ENCODE measurements around the gene SLBP.

Gene SLBP

DNA sequence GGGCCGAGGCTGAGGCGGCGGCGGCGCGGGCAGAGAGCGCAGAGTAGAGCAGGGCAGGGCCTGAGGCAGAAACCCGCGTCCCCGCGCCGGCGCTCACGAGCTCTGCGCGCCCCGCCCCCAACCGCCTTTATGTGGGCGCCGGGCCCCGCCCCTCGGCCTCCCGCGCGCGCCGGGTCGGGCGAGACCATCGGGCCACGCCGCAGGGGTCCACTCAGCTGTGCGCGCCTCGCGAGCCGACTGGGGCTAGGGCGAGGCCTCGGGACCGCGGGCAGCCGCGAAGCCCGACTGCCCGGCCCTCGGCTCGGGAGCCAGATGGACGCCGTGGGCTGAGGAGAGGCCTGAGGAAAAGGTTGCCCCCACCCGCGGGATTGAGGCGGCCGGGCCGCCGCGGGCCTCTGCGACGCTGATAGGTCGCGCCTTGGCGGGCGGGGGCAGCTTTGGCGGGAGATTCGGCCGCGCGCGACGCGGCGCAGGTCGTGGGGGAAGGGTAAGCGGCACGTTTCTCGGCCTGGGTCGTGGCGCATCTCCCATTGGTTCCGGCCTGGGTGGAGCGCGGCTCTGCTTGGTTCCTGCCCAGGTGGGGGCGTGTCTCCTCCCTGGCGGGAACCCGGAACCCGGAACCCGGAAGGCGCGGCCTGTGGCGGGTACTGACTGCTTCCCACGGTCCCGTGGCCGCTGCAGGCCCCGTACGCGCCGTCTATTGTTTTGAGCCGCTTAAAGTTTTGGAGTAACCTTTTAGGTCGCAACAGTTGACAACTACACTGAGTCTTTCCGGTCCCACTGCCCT lies at the start of gene SLBP:
Gene SLBP, minus strand, starts transcription at position 104 of the 787 bp plus-strand sequence. CDS start 131 bp downstream, outside the sequence.
- H3K4me3 ChIP-seq (ENCODE audit: low read depth, low read length): peak within 1 kb of the TSS; percentile 78

DNA sequence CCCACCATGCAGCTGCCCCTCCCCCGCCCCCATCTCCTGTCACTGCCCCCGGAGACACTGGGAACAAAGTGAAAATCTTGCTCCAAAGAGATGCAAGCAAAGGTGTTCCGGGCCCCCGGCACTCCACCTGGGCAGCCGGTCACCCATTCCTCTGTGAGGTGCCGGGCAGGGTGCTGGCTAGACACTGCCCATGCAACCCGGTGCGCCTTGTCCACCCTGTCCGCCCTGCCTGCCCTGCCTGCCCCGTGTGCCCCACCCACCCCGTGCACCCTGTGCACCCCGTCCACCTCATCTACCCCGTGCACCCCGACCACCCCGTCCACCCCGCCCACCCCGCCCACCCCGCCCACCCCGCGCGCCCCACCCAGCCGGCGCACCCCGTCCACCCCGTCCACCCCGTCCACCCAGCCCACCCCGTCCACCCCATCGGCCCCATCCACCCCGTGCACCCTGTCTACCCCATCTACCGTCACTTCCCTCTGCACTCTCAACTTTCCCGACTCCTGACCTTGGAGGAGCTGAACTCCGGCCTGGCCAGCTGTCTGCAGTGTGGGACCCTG lies 49.1 kb upstream of the SLBP start:
- no peak overlapping the region for H3K4me3 ChIP-seq (ENCODE audit: low read depth, low read length)

DNA sequence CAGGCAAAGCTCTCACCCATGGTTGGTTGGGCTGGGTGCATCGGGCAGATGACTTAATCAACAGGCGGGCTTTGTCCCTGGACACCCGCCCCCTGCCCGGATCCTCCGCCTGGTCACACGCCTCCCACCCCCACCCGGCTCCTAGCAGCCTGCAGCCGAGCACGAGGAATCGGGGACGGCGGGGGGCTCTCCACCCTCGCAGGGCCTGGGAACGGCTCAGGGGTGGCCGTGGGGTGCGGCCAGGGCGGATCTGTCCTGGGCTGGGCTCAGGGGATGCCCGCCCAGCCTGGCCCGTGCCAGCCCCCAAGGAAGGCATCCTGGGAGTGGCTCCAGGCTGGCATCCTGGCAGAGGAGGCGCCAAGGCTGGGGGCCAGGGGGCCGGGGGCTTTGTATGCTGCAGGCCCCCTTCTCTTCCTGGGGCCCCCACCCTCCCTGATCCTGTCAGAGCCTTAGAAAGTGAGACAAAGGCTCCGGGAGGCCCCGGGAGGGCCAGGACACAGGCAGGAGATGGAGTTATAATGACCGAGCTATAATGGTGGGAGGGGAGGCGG lies 48.5 kb upstream of the SLBP start:
- H3K4me3 ChIP-seq (ENCODE audit: low read depth, low read length): no peak overlapping the region

DNA sequence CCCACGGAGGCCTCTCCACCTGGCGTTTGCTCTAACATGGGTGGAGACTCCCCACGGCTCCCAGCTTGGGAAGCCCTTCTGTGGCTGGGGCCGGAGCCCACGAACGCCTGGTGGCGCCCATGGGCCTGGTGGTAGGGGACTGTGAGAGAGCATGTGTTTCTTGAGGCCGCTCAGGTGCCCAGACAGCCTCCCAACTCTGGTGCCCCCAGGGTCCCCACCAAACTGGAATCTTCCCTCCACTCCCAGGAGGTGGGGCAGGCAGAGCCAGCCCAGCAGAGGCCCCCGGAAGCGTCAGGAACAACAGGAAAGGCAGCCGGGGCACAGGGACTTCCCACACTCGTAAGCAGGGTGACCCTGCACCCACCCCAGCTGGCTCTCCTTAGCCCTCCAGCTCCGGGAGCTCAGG lies 47.7 kb upstream of the SLBP start:
- H3K4me3 ChIP-seq (ENCODE audit: low read depth, low read length): no peak overlapping the region

DNA sequence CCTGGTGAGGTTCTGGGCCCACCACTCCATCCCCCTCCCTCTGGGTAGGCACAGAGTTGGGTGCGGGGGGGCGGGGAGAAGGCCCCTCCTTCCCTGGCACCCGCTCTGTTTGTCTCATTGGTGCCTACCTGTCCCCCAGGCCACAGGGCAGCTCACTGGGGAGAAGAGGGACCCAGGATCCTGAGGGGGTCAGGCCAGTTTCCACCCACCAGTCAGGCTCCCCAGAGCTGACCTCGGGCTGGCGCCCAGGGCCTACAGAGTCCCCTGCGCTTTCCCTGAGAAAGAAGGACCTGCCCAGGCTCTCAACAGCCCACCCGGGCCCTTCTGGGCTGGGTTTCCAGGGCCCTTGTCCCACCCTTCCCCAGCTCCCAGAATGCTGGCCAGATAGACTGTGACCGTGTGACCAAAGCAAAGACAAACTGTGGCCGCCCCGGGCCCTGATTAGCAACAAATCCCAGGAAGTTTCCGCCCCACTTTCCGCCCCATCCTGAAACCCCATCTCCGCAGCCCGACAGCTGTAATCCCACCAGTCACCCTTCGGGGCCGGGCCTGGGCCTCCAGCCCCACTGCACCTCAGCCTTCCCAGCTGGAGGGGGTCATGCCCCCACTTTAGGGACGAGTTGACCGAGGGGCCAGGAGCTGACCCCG lies 47.2 kb upstream of the SLBP start:
- no peak overlapping the region for H3K4me3 ChIP-seq (ENCODE audit: low read depth, low read length)

DNA sequence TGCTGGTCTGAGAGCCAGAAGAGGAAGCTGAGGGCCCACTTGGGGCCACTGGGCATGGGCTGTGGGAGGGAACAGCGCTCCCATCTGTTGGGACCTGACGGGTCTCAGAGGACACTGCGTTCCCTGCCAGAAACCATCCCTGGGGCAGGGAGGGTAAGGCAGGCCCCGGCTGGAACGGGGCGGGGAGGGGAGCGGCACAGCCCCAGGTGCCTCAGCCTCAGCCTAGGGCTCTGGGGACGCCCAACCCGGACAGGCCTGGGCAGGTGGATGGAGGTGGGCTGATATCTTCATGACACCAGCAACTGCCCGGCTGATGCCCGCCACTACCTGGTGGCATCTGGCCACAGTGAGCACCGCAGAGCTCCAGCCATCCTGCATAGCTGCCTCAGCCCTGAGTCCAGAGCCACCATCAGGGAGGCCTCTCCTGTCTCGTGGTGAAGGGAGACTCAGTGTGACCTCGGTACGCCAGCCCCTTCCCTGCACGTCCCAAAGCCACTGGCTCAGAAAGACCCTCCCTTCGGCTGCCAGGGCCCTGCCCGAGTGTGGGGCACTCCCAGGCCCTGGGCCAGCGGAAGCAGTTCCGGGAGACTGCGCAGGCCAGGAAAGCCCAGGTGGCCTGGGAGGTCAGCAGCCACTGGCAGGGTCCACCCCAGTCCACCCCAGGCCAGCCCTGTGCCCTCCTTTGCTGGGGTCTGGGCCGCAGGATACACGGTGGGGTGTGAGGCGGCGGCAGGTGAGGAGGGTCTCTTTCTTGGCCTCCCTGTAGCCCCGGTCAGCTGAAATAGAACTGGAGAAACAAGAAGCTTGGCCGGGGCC lies 46.4 kb upstream of the SLBP start:
- H3K4me3 ChIP-seq (ENCODE audit: low read depth, low read length): no peak overlapping the region

DNA sequence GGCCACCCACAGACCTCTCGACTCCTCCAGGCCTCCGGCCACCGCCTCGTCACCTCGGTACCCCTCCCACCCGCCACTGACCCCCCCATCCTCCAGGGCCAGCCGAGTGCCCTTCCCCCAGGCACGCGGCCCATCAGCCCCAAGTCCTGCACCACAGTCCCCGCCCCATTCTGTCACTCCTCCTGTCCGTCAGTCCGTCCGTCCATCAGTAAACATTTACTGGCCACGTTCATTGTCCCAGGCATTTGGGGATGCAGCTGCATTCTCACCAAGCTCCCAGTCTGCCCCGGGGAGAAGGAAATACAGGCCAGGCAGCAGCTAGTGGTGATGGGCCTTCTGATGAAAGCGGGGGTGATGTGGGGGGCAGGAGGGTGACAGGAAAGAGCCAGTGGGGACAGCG lies 45.7 kb upstream of the SLBP start:
- no peak overlapping the region for H3K4me3 ChIP-seq (ENCODE audit: low read depth, low read length)

DNA sequence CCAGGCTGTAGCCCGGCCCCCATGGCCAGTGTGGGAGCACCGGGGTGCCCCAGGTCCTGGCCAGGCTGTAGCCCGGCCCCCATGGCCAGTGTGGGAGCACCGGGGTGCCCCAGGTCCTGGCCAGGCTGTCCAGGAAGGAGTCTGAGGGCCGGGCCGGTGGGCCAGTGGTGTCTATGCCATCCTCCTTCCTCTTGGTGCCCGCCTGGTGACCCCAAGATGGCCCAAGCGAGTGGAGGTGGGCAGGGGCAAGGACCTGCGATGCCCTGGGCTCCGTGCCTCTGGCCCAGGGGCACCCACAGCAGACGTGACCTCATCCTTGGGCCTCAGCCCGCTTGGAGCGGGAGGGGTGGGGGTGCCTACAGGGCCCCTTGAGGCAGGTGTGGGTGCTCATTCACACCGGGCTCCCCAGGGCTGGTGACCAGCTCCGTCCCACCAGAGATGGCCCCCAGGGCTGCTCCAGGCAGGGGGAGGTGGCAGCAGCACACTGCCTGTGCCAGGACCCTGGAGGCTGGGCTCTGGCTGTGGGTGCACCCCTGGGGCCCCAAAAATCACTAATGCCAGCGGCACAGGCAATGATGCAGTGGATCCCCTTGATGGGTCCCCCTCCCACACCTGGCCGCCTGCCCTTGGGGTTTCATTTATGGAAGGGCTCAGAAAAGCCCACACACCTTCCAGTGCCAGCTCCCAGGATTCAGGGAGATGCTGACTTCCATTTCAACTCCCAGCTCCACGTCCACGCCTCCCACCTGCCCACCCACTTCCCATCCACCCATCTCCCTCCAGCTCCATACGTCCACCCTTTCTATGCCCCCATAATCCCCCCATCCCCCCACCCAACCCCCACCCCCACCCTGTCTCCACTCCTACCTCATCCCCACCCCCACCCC lies 45.0 kb upstream of the SLBP start:
- H3K4me3 ChIP-seq (ENCODE audit: low read depth, low read length): no peak overlapping the region

DNA sequence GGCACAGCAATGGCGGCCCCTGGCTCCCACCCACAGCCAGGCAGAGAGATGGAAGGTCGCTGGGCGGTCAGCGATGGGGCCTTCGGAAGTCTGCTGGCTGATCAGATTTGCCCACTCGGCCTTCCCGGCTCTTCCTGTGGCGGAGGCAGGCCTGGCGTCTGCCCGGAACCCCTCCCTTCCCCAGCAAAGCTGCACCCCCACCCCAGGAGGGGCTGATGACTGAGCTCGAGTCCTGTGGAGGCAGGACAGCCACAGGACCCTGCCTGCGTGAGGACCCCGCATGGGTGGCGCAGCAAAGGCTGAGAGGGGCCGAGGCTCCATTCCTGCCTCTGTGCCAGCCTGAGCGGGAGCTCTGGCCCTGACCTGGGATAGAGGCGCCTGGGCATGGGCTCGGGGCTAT lies 44.0 kb upstream of the SLBP start:
- no peak overlapping the region for H3K4me3 ChIP-seq (ENCODE audit: low read depth, low read length)

DNA sequence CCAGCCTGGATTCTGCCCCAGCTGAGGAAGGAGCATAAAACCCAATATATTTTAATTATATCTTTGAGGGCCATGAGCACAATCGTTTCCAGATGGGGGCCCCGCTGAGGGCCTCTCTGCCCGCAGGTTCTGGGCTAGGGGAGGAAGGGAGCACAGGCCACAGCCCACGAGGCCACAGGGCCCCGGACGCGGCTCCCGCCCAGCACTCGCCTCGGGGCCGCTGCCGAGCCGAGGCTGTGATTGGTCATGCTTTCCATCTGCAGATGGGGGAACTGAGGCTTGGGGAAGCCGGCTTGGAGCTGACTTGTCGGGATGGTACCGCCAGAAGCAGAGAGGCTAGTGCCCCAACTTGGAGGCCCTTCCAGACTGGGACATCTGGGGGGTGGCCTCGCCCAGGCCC lies 43.2 kb upstream of the SLBP start:
- no peak overlapping the region for H3K4me3 ChIP-seq (ENCODE audit: low read depth, low read length)

DNA sequence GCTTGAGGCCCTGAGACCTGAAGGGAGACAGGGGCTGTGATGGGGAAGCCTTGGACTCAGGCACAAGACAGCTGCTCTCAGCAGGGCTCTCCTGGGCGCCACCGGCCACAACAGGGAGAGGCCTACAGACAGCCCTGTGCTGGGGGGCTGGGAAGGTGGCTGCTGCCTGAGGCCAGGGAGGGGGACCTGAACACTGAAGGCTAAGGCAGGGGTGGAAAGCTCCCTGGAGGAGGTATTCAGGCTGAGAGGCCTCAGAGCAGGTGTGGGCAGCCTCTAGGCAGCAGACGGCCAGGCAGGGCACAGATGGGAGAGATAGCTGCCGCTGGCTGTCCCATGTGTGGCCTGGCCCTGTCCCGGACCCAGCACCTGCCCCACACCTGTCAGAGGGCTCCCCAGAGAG lies 42.2 kb upstream of the SLBP start:
- H3K4me3 ChIP-seq (ENCODE audit: low read depth, low read length): no peak overlapping the region

DNA sequence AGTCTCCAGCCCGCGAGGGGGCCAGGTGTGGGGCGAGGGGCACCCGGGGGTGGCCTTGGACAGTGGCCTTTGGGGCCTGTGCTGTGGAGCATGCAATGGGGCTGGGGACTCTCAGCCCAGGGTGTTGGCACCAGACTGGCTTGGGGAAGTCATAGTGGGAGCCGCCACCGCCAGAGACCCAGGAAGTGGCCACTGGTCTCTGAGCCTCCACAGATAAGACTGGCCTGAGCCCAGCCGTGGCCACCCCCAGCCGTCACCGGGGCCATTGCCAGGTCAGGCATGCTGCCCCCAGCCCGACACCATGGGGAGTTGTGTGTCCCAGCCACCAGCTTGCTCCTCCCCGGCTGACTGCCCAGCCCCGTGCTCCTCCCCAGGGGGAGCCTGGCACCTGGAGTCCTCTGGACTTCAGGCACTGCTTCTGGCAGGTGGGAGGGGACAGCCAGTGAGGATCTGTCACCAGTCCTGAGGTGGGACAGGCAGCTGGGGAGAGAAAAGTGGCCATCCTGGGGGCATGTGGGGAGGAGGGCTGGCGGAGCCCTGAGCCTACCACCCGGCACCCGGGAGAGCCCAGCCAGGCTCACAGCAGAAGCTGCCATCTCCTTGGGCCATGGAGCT lies 41.7 kb upstream of the SLBP start:
- no peak overlapping the region for H3K4me3 ChIP-seq (ENCODE audit: low read depth, low read length)

DNA sequence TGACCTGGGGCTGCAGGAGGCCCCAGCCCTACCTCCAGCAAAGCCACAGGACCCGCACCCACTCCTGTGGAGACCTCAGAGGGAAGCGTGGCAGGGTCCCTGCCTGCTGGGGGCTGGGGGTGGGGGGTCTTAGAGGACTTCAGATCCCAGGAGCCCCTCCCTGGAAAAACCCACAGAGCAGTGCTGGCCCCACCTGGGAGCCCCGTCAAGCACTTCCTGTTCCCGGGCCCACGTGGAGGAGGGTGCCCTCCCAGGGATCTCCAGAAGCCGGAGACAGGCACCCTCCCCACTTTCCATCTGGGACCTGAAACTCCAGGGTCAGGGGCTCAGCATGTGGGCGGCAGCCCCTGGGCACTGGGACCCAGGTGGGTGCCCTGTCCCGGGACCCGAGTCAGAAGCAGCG lies 41.2 kb upstream of the SLBP start:
- H3K4me3 ChIP-seq (ENCODE audit: low read depth, low read length): no peak overlapping the region

DNA sequence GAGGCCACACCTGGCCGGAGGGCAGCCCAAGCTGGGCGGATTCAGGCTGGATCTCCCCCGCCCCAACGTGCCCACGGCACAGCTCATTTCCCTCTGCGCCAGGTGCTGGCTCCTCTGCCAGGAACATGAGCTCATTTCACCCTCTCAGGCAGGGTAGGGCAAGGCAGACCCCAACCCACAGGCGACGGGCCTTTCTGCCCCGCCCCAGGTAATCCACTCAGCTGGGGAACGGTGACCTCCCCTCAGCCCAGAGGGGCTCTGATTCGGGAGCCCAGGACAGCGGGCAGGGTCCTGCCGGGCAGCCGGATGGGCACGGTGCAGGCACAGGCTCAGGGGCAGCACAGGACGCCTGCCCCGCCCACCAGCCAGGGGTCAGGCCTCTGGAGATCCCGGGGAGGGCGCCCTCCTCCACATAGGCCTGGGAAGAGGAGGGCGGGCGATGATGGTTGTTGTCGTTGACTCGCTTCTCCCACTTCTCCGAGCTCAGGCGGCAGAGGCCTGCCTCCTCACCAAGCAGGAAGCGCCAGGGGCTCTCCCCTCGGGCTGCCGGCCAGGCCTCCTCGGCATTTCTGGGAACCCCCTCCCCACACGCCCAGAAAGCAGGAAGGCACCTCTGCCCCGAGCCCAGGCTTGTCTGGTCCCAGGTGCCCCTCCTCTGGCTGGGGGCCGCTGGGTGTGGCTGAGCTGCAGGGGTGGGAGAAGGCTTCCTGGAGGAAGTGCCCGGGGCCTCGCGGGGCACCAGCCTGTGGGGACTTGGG lies 40.3 kb upstream of the SLBP start:
- H3K4me3 ChIP-seq (ENCODE audit: low read depth, low read length): no peak overlapping the region

DNA sequence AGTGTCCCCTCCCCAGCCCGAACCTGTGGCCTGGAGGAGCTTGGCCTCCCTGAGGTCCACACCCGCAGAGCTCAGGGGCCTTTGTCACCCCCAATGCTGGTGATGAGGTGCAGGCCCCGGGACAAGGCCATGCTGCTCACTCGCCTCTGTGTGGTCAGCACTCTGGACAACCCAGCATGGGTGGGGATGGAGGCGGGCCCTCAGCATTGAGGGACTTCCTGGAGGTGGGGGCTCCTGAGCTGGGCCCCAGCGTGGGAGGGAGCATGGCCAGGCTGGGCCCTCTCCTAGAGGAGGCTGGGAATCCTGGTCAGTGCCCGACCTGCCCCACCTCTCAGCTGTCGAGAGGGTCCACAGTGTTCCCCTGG lies 39.8 kb upstream of the SLBP start:
- no peak overlapping the region for H3K4me3 ChIP-seq (ENCODE audit: low read depth, low read length)

DNA sequence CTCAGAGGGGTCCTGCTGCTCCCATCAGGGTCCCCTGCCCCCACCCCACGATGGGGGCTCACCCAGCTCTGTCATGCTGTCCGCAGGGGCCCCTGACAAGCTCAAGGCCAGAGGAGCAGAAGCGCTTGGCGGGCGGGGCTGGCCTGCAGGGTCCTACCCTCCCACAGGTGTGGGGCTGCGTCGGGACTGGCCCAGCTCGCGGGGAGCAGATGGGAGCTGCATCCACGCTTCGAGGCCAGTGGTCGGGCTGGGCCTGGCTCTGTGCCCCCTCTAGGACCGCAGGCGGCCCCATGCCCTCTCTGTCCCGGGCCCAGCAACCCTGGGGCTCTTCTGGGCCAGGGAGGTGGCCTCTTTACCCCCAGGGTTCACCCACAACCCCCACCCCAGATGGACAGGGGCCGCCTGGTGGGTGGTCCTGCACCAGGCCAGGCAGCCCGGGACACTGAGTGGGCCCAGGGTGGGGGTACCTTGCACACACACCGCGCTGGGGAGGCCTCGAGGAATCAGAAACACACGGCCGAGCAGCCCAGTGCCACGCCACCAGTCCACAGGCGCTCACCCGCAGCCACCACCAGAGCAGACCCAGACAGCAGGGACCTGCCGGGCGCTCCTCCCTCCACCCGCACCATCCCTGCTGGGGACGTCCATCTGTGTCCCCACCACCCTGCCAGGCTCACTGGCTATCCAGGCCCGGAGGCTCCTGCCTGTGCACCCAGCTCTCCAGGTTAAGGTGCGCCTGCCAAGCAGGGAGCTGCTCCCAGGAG lies 39.2 kb upstream of the SLBP start:
- H3K4me3 ChIP-seq (ENCODE audit: low read depth, low read length): no peak overlapping the region

DNA sequence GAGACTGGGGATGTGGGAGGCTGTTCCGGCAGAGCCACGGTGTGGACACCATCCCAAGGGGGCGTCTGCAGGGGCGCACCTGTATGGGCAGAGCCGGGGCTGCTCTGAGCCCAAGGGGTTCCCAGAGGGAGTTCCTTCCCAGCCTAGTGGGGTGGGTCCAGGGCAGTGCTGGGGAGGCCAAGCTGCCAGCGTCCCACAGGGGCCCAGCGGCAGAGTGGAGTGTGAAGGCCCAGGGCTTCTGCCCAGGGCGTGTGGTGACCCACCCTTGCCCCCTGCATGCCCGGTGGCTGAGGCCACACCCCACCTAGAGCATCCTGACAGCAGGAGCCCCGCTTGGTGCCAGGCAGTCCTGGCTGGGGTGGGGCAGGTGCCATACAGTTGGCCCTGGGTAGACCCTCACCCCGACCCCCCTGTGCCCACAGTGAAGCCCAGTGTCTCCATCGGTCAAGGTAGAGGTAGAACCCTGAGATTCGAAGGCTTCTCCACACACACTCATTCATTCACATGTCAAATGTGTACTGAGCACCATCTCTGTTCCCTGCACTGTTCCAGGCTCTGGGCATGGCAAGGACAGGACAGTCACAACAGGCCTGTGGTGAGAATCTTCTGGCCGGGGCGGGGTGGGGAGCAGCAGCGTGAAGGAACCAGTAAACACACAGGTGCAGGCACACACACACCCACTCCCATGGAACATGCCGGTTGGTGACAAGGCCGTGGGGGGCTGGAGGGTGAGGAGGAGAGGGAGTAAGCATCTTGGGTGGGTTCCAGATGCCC lies 38.4 kb upstream of the SLBP start:
- no peak overlapping the region for H3K4me3 ChIP-seq (ENCODE audit: low read depth, low read length)

DNA sequence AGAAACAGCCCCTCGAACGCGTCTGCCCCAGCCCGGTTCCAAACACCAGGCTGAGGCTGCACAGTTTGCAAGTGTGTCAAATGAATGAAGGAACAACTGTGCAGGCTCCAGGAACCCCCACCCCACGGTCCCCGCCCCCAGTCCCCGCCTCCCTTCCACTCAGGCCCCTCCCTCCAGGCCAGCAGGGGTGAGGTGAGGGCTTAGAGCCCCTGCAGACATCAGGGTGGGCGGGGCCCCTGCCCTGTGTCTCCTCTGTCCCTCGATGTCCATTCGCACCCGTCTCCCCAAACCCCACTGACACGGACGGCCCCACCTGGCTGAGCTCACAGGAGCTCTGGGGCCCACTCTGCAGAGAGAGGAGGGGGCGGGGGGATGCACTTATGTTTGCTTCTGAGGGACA lies 37.7 kb upstream of the SLBP start:
- no peak overlapping the region for H3K4me3 ChIP-seq (ENCODE audit: low read depth, low read length)

Measured in iPS-11a (cell line).